HG02610 (cell line): Measurements from ENCODE around the gene MSI1.

Experiments used
- ATAC-seq: cut with Tn5 transposase; IDR thresholded peaks from one replicate; pipeline ENCODE4 v1.9.1; 2021; ENCODE audit warnings: mild to moderate bottlenecking, moderate library complexity; ENCODE audit not compliant: unreplicated experiment

Gene MSI1

DNA sequence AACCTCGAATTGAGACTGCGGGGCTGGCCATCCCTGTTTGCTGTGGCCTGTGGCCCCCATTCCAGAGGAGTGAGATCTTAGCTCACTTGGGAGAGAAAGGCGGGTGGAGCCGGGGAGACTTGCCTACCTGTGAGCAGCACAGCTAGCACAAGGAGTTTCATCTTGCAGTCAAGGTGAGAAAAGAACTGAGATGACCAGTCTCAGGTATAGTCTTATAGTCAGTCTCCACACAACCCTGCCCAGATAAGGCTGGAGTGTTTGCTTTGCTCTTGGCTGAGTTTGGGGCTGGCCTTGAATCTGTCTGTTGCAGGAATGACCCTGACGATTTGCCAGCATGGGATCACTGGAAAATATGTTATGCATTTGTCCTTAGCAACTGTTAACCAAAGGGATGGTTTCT, 41.4 kb downstream of the MSI1 start, which contains the start of gene PLA2G1B:
TSS of gene PLA2G1B (minus strand) at position 187 of the 400 bp plus-strand sequence. CDS start at position 161, 26 bp downstream.
- ATAC-seq = no peak

DNA sequence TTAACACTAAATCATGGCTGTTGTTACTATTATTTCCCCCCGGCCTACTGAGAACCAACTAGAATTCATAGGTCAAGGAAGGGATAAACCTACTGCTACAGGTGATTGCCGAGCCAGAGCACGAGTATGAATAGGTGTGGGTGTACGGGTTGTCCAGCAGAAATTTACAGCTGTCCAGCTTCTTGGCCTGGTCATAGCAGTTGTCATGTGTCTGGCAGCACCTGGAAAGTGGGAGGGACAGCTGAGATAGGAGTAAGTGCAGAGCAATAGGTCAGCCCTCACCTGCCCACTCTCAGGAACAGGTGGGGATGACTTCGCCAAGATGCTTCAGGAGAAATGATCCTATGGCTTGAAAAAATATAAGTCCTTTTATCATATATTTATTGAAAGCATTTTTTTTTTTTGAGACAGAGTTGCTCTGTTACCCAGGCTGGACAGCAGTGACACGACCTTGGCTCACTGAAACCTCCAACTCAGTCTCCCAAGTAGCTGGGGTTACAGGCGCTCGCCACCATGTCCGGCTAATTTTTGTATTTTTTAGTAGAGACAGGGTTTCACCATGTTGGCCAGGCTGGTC, 44.0 kb downstream of the MSI1 start:
- no peak for ATAC-seq

DNA sequence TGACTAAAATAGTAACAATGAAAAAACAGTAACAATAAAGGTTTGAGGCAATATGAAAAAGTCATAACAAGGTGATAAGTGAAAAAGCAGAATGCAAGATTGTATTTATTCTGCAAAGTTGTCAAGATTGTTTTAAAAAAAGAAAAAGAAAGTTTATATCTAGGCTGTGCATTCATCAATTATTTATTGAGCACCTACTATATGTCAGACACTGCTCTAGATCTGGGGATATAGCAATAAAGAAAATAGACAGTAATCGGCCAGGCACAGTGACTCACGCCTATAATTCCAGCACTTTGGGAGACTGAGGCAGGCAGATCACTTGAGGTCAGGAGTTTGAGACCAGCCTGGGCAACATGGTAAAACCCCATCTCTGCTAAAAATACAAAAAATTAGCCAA, 45.2 kb downstream of the MSI1 start:
- ATAC-seq = no peak

DNA sequence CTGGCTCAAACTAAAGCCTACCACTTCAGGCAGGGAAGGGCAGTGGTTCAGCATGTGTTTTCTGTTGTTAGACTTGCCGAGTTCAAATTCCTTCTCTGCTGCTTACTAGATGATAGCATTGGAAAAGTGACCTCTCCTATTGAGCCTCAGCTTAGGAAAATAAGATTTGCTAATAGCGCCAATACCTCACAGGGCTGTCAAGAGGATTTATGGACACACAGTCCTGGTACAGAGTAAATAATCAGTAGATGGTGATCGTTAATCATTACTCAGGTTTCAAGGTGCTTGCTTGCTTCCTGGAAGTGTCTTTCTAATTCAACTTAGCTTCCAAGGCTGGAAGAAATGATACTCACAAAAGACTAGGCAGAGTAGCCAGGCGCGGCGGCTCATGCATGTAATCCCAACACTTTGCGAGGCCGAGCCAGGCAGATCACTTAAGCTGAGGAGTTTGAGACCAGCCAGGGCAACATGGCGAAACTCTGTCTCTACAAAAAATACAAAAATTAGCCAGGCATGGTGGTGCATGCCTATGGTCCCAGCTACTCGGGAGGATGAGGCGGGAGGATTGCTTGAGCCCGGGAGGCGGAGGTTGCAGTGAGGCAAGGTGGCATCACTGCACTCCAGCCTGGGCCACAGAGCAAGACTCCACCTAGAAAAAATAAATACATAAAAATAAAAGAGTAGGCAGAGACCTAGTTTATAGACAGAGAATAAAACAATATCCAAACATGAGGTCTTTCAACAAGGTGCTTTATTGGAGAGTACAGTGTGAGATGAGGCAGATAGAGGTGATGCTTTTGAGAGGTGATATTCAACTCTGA, 47.4 kb downstream of the MSI1 start:
- no peak for ATAC-seq

DNA sequence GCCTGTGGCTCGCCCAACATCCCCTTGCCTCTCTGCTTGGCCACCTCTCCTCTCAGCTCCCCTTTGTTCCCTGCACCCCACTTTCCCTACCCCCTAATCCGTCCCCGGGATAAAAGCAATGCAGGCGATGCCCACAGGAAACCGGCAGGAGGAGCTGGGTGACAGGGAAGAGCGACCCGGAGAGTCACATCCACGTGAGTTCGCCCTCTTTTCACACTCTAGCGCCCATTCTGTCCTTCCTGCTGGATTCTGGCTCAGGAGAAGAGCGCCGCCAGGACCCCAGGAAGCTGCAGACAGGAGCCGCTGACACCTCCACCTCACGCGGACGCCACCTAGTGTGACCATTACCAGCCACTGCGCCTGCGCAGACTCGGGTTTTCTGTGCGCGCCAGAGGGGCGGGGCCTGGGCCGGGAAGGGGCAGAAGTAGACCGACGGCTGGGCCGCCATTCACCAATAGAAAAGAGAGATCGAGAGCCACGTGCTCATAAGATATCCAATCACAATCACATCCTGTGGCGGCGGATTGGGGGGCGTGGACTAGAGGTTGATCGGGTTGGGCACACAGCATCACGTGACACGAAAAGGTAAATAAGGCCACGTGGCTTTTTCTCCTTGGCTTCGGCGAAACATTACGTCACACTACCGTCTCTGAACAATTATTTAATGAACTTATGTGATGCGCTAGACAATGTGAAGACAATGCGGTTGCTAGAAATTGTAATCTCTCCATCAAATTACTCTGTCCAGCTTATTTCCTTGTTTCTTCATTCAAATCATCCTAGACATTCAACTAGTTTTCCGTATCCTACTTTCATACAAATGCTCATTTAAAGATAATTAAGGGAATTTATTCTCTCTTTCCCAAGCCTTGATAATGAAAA, 51.5 kb downstream of the MSI1 start:
- ATAC-seq = peak; percentile 97

DNA sequence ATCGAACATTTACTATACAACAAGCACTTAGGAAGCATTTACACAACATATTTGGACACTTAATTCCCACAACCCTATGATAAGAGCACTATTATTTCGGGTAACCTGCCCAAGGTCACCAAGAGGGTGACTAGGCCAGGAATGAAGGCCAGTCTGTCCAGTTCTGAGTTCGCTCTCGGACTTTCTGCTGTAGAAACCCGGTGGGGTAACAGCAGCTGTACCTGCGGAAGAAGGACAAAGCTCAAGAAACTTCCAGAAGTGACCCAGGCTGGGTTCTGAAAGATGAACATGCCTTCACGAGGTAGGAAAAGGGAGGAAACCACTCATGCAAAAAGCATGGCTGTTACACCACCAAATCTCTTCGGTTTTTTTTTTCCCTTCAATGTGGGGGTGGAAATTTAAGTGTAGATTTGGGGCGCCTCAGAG, 52.2 kb downstream of the MSI1 start:
- ATAC-seq = no peak

DNA sequence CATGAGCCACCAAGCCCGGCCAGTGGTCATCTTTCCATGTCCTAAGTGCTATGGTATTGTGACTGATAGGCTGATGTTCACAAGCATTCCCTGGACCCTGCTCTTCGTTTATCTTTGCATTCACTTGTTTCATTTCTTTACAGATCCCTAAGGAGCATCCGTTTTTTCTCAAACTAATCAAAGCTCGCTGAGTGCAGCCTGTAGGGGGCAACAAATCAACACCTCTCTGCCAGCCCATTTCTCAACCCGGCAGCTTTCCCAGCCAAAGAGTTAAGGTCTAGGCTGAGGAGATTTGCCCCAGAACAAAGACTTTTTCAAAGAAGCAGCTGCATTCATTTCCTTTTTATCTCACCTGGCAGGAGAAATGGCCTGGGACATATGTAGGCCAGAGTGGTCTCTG, 54.7 kb downstream of the MSI1 start:
- ATAC-seq = no peak

DNA sequence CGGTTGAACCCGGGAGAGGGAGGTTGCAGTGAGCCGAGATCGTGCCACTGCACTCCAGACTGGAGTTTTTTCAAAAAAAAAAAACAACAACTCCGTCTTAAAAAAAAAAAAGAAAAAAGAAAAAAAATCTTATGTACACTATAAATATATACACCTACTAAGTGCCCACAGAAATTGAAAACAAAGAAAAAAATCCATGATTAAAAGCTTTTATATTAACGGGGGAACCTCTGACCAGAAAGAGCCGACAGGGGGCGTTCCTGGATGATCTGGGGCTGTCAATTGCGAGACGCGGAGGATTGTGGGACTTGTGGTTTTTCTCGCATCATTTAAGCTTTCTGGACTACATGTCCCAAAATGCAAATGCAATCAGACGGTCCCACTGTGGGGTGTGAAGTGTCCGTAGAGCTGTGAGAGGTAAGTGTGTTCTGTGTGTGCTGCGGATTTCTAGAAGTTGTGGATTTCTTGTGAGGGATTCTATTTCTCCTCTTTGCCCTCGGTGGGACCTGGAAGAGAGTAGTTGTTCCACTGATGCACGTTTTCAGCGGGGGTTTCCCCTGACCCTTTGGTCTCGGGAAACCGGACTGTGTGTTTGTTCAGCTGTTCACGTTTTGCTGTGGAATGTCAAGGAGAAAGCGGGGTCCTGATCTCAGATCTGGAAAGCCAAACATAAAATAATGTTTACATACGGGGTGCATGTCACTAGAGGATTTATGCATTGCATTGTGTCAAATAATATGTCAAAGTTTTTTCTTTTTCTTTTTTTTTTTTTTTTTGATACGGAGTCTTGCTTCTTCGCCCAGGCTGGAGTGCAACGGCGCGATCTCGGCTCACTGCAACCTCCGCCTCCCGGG, 66.8 kb downstream of the MSI1 start, which contains the start of gene SIRT4:
TSS of gene SIRT4 (plus strand) at position 360 of the 854 bp plus-strand sequence. CDS start 1,241 bp downstream, outside the sequence.
- peak; percentile 95 for ATAC-seq

DNA sequence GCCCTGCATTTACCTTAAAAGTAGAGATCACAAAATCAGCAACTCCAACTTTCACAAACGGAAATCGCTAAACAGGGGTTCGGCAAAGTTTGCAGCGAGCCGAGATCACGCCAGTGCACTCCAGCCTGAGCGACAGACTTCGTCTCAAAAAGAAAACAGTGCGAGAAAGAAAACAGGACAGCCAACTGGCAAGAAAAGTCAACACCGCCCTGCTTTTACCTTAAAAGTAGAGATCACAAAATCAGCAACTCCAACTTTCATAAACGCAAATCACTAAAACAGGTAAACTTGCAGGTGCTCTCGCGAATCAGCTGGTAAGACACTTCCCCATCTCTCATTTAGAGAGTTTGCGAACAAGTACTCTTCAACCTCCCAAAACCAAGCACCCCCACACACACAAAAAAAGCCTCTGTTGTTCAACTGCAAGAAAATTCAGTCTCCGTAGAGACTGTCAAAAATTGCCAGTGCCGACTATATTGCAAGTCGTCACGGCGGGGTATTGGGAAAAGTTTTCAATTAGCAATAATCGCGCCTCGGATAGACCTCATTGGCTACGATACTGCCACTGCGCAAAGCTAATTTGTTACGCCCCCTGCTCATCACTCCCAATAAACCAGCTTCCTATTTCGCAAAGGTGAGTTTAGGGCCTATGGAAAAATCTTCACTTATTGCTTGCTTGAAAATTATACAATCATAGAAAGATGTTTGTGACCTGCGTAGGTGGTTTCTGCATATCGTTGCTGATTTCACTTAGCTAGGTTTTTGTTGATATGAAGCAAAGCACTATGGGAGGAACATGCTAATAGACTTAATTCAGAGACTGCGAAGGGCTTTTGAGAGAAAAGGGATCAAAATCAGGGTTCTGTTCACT, 76.1 kb downstream of the MSI1 start, which contains the start of gene RNU4-1:
TSS of gene RNU4-1 (minus strand) at position 577 of the 871 bp plus-strand sequence.
- ATAC-seq = peak; percentile 47

DNA sequence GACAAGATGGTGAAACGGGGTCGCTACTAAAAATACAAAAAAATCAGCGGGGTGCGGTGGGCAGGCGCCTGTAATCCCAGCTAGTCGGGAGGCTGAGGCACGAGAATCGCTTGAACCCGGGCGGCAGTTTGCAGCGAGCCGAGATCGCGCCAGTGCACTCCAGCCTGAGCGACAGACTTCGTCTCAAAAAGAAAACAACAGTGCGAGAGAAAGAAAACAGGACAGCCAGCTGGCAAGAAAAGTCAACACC, 76.6 kb downstream of the MSI1 start:
- peak; percentile 4 for ATAC-seq
